GM11168 (cell line): ENCODE measurements around the gene ARL2.
"Not testable (repeated sequence)": the region's sequence is repeated elsewhere in the genome, so short reads cannot be mapped to it uniquely, and the experiment has no call there.

Source experiments
- in situ Hi-C: fragments of 300-500 bp; cut with MboI; formaldehyde crosslinking; loops from one replicate; pipeline ENCODE4 v1.12.0; 2022; ENCODE audit warnings: low sequenced_read_pairs; ENCODE audit not compliant: unreplicated experiment

Gene ARL2

DNA sequence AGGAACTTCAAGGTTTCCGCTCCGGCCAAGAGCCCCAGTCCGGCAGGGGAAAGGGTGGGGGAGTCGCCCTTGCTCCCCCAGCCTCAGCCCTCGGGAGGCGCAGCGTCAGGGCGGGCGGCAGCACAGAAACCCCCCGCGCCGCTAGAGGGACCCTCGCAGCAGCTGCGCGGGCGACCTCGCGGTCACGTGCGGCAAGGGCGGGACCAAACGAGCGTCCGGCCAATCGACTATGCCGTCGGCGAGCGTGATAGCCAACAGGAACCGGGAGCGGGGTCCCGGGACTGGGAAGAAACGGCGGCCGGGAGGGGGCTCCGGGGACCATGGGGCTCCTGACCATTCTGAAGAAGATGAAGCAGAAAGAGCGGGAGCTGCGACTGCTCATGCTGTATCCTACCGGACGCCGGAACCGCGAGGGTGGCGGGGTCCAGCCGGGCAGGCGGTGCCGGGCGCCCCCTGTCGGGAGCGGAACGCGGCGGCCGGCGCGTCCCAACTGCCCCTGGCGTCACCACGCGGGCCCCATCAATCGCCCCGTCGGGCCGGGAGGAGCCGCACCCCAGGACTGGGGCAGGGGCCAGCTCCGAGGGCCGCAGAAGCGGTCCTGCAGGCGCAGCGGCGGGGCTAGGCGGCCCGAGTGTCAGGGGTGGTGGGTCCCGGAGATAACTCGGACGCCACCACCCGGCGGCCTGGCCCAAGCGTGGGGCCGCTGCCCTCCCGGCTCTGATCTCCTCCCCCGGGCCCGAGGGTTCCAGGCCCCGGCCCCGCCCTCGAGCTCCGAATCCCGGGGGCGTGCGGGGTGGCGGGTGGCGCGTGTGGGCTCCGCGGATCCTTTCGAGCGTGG lies at the start of gene ARL2:
ARL2 (plus strand) TSS at position 273 of the 838 bp plus-strand sequence; CDS start at position 321, 48 bp downstream.
- in situ Hi-C loops, result no loop called here

- in situ Hi-C loops, result no loop called here
Measured at GRCh38 chr11:64967375-64967774, 46.6 kb upstream of the ARL2 start.

GRCh38 chr11:64969209-64969608 lies 44.8 kb upstream of the ARL2 start:
- in situ Hi-C loops, result no loop called here

DNA sequence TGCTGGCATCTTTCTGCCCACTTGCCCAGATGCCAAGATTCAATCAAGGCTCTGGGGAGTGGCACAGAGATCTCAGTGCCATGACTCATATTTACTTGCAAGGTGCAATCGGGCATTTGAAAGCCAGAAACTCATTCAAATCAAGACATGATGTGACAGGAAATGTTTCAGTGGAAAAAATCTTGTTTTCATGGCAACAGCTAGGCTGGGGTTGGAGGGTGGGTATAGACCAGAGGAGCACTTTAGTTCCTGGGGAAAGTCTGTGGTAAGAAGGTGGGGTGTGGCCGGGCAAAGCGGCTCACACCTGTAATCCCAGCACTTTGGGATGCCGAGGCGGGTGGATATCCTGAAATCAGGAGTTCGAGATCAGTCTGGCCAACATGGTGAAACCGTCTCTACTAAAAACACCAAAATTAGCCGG lies 43.2 kb upstream of the ARL2 start:
- in situ Hi-C loops, result no loop called here

GRCh38 chr11:64971421-64972233 lies 42.3 kb upstream of the ARL2 start, which contains the start of gene MAJIN:
MAJIN (minus strand) TSS chr11:64972108; CDS start chr11:64959405, 12,703 bp downstream.
- in situ Hi-C loops, result no loop called here

DNA sequence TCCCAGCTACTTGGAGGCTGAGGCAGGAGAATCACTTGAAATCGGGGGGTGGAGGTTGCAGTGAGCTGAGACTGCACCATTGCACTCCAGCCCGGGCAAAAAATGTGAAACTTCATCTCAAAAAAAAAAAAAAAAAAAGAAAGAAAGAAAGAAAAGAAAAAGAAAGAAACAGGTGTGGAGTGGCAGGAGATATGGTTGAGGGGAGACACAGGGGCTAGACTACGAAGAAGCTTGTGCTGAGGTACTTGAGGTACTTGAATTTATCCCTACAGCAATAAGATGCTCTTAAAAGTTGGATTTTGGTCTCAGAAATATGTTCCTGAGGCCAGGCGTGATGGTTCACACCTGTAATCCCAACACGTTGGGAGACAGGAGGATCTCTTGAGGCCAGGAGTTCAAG lies 39.8 kb upstream of the ARL2 start:
- in situ Hi-C loops, result no loop called here

- in situ Hi-C loops, result no loop called here
Measured at GRCh38 chr11:64976651-64977050, 37.3 kb upstream of the ARL2 start.

DNA sequence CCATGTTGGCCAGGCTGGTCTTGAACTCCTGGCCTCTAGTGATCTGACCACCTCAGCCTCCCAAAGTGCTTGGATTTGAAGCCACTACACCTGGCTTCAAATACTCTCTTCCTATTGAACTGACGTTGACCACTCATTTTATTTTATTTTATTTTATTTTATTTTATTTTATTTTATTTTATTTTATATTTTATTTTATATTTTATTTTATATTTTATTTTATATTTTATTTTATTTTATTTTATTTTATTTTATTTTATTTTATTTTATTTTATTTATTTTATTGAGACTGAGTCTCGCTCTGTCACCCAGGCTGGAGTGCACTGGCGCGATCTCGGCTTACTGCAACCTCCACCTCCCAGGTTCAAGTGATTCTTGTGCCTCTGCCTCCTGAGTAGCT lies 30.6 kb upstream of the ARL2 start:
- in situ Hi-C loops, result not testable (repeated sequence)

- in situ Hi-C loops, result no loop called here
Measured at GRCh38 chr11:64987998-64988854, 25.7 kb upstream of the ARL2 start.

DNA sequence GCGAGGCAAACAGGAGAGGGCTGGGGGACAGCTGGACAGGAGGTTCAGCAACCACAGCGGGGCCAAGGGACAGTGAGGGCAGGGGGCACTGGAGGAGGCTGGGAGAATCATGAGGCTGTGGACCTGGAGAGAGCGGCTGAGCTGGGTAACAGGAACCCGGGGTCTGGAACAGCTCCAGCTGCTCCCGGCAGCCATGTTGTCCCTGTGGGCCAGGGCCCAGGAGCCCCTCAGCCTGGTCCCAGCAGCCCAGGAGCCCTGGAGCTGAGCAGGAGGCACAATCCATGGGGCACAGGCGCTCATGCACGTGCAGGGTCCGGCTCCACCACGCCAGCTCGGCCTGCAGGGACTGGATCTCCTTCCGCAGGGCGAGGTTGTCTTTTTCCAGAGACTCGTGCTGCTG lies 24.5 kb upstream of the ARL2 start:
- in situ Hi-C loops, result no loop called here

- in situ Hi-C loops, result no loop called here
Measured at GRCh38 chr11:64990222-64990923, 23.6 kb upstream of the ARL2 start.

DNA sequence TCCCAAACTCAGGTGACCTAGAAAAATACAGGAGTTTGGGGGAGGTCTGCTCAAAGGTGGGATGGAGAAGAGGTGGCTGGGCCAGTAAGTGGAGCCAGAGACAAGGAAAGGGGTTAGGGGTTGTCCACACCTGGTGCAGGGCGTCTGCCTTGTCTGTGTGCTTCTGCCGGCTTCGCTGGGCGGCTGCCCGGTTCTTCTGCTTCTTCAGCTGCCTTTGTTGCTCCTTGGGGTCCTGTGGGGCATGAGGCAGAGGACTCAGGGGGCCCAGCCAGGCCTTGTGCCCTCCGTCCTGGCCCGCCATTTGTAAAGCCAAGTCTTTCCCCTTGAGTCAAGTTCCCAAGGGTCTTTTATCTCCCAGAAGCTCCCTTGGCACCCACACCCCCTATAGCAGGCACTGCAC lies 19.6 kb upstream of the ARL2 start:
- in situ Hi-C loops, result no loop called here

GRCh38 chr11:64996327-64996709 lies 17.6 kb upstream of the ARL2 start:
- in situ Hi-C loops, result no loop called here

GRCh38 chr11:64996710-64997380 lies 17.1 kb upstream of the ARL2 start, which contains the start of gene BATF2:
BATF2 (minus strand) TSS chr11:64996971; CDS start chr11:64996914, 57 bp downstream.
- in situ Hi-C loops, result no loop called here

DNA sequence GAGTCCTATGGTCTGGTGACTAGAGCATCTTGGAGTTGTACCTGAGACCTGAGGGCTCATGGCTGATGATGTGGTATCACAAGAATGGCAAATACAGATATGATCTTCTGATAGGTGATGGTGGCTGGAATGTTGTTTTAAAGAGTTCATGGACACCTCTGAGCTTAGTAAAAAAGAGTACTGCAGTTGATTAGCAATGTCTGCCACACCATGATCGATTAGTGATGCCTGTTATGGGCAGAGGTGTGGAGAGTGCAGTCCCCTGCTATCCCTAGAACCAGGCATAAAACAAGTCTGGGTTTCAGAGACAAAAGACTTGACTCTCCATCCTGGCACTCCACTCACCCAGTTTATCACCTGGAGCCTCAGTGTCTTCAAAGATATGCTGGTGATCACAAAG lies 15.8 kb upstream of the ARL2 start:
- in situ Hi-C loops, result no loop called here

DNA sequence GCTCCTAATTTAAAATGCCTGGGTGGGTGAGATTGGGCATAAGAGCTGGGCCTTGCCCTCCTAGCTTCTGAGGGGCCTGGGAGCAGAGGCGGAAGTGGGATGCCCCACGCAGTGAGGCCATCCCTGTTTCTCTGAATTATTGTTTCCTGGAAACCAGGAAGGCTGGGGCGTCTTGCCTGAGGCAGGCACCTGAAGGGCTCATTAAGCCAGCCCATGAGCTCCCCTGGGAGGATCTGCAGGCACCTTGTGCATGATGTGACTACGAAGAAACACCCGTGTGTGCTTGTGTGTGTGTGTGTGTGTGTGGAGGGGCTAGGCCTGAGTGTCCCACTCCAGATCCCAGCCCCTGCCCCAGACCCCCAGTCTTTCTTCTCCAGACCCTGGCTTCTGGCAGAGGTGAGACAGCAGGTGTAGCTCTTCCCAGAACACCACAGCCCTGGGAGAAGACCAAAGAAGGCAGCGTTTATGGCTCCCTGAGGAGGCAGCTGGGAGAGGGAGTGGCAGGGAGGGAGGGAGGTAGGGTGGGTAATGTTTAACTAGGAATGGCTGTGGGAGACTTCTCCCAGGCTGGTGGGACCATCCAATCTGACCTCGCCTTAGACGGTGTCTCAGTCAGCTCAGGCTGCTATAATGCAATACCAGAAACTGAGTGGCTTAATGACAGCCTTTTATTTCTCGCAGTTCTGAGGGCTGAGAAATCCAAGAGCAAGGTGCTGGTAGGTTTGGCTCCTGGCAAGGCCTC lies 15.1 kb upstream of the ARL2 start:
- in situ Hi-C loops, result no loop called here

DNA sequence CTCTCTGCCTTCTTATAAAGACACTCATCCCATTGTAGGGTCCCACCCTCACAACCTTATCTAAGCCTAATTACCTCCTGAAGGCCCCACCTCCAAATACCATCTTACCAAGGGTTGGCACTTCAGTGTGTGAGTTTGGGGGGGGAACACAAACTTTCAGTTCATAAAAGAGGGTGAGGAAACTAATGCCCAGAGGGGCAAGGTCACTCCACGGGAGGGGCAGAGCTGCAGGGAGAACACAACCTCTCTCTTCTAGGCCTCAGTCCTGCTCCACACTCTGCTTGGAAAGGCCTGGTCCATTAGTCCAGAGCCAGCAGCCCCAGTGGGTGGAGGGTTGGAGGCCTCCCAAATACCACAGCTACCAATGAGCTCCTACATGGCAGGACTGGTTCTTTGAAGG lies 14.5 kb upstream of the ARL2 start:
- in situ Hi-C loops, result no loop called here

DNA sequence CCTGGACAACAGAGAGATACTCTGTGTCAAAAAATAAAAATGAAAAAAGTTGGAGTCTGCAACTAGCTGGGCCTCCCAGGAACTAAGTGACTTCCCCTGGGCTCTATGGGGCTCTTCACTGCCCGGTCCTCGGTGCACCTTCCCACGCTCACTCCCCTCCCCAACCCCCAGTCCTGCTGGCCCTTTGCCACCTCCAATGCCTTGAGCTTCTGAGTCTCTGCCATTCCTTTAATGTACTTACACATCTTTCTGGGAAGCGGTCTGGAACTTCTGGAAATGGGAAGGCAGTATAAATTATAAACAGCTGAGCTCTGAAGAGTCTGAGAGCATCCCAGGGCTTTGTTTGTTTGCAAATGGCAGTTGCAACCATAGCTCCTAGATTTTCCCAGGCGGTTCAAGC lies 11.3 kb upstream of the ARL2 start:
- in situ Hi-C loops, result no loop called here
